ENCODE data around the gene MYBBP1A. TPM values are rescaled to one million over a fixed set of nuclear protein-coding genes. Genes with fewer than 3 reads are reported as not detected.

Gene MYBBP1A
- total RNA-seq, 1 experiment from 2014 or later: 130 TPM

DNA sequence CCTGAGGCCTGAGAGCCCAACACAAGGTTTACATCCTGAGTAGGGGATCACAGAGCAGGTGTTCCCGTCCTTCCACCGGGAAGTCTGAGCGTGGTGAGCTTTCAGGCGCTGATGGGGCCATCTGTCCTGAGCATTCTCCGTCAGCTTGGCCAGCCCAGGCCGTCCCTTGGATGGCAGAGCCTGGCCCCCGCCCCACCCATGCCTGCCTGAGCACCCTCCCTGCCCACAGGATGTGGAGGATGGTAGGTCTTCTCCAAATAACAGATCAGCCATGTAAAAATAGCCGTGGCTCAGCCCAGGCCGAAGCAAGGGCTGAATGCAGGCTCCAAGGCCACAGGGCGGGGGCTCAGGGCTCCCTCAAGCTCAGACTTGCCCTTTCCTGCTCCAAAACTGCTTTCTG is 36.3 kb downstream of the MYBBP1A start:
- Histone ChIP-seq H3K4me3 (replicated peaks in 1 of 2; ENCODE audit: low read depth in 1 of 2, low read length in 2 of 2) (no peak overlapping the region), H3K27ac (ENCODE audit: low read depth, low read length) (no peak overlapping the region), H2AFZ (ENCODE audit: low read depth, low read length, poor library complexity, severe bottlenecking) (no peak overlapping the region), H3K4me1 (ENCODE audit: control insufficient read depth in 1 of 2, insufficient read depth in 2 of 2, low read length in 2 of 2) (peaks cover 18 to 24% of the 10 kb centered on the region in 2 experiments), H3K4me2 (ENCODE audit: low read length) (no peak overlapping the region), H3K9me2 (ENCODE audit: insufficient read depth) (no peaks in the 10 kb centered on the region), H4K20me1 (ENCODE audit: insufficient read depth) (no peaks in the 10 kb centered on the region), H3K9ac (ENCODE audit: low read length) (no peak overlapping the region), H3K27me3 (ENCODE audit: insufficient read depth, low read length) (no peaks in the 10 kb centered on the region), H3K9me3 (ENCODE audit: control insufficient read depth in 1 of 2, insufficient read depth in 1 of 2, low read depth in 1 of 2, low read length in 2 of 2) (no peaks in the 10 kb centered on the region), H3K36me3 (ENCODE audit: control insufficient read depth in 1 of 2, insufficient read depth in 2 of 2, low read length in 2 of 2) (no peaks in the 10 kb centered on the region), H3K79me2 (ENCODE audit: insufficient read depth, low read length) (no peaks in the 10 kb centered on the region)
- TF ChIP-seq EGR1 (IDR thresholded peaks at IDR 0.05; ENCODE audit: low read depth) (no peak), SP1 (IDR thresholded peaks at IDR 0.05; ENCODE audit: low read depth) (no peak), REST (IDR thresholded peaks at IDR 0.05; ENCODE audit: low read depth) (no peak), CTCF (IDR thresholded peaks at IDR 0.05 in 2 of 3, conservative IDR thresholded peaks at IDR 0.05 in 1 of 3; ENCODE audit: borderline replicate concordance in 1 of 3, insufficient read depth in 1 of 3, low read depth in 2 of 3, low read length in 2 of 3) (no peak), YY1 (IDR thresholded peaks at IDR 0.05; ENCODE audit: extremely low read depth, insufficient replicate concordance, low read depth, low read length) (no peak), POLR2A (IDR thresholded peaks at IDR 0.05; ENCODE audit: borderline replicate concordance, extremely low read depth, insufficient read depth, insufficient read length) (no peak), FOSL1 (IDR thresholded peaks at IDR 0.05; ENCODE audit: low read depth) (no peak), ELF1 (IDR thresholded peaks at IDR 0.05; ENCODE audit: borderline replicate concordance, low read depth) (no peak), ZBTB33 (IDR thresholded peaks at IDR 0.05; ENCODE audit: extremely low read depth, insufficient replicate concordance, low read length) (no peak)
- TF ChIP-seq, protein P1, sequence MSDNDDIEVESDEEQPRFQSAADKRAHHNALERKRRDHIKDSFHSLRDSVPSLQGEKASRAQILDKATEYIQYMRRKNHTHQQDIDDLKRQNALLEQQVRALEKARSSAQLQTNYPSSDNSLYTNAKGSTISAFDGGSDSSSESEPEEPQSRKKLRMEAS (IDR thresholded peaks at IDR 0.05): no peak
- TF ChIP-seq, protein P2, sequence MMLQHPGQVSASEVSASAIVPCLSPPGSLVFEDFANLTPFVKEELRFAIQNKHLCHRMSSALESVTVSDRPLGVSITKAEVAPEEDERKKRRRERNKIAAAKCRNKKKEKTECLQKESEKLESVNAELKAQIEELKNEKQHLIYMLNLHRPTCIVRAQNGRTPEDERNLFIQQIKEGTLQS (IDR thresholded peaks at IDR 0.05): no peak
- ATAC-seq (no peak), DNase-seq (ENCODE audit: low read depth, low spot score) (no peak)
- POLR2A ChIA-PET: no interaction called here
- CTCF ChIA-PET: no interaction called here
- RAD21 ChIA-PET (ENCODE audit: low non-redundant PET in 1 of 2, low total read pairs in 2 of 2, uncharacterized antibody in 2 of 2, unreplicated experiment in 2 of 2): no interaction called here
- intact Hi-C loops (cut with micrococcal nuclease): no loop called here
- BruUV-seq (replicated peaks): no TSS peak
